HepG2 (cell line): Measurements from ENCODE around the gene MYO15A. TPM values are rescaled to one million over a fixed set of nuclear protein-coding genes. Genes with fewer than 3 reads are reported as not detected.

ENCODE experiments used
- EHMT2 ChIP-seq: fragments of 200-600 bp; sonication (generic); IDR thresholded peaks from 2 replicates; pipeline ENCODE4 v1.7.0; 2017; ENCODE audit warnings: antibody characterized with exemption, low read depth, low read length, borderline replicate concordance
- GABPB1 ChIP-seq: IDR thresholded peaks from 2 replicates; pipeline ENCODE4 v1.6.1; 2016; ENCODE audit warnings: mild to moderate bottlenecking, missing genetic modification reagents, moderate library complexity, missing compliant biosample characterization
- GZF1 ChIP-seq: sonication (generic); formaldehyde crosslinking; IDR thresholded peaks from 2 replicates; pipeline ENCODE4 v1.5.1; 2020; ENCODE audit warnings: mild to moderate bottlenecking, missing genetic modification reagents
- HCFC1 ChIP-seq: fragments of 150-350 bp; IDR thresholded peaks from 2 replicates; pipeline ENCODE4 v1.6.1; 2014; ENCODE audit warnings: low read depth, low read length
- NR2C2 ChIP-seq: sonication (generic); formaldehyde crosslinking; IDR thresholded peaks from 2 replicates; pipeline ENCODE4 v1.4.0; 2020; ENCODE audit warnings: missing genetic modification reagents, mild to moderate bottlenecking, moderate library complexity, borderline replicate concordance
- PRPF4 ChIP-seq: fragments of 200-400 bp; formaldehyde crosslinking; IDR thresholded peaks from 2 replicates; pipeline ENCODE4 v1.6.1; 2016; ENCODE audit warnings: low read length, low read depth; ENCODE audit not compliant: poor library complexity, severe bottlenecking
- RAD51 ChIP-seq: fragments of 450-650 bp; IDR thresholded peaks from 2 replicates; pipeline ENCODE4 v1.6.1; 2016; ENCODE audit warnings: borderline replicate concordance
- SOX13 ChIP-seq, 3 experiments: fragments of 450-650 bp in 1 of 3; sonication (generic) in 1 of 3; formaldehyde crosslinking in 1 of 3; IDR thresholded peaks in 2 of 3; conservative IDR thresholded peaks in 1 of 3; 2 replicates each; pipeline versions ENCODE4 v1.5.0 to v1.6.1; 2016 to 2020; ENCODE audit warnings: antibody characterized with exemption in 1 of 3, mild to moderate bottlenecking in 1 of 3, missing compliant biosample characterization in 1 of 3, missing genetic modification reagents in 1 of 3, moderate library complexity in 1 of 3
- TARDBP ChIP-seq: sonication (generic); formaldehyde crosslinking; IDR thresholded peaks from 2 replicates; pipeline ENCODE4 v1.8.0; 2022; ENCODE audit warnings: mild to moderate bottlenecking, missing genetic modification reagents
- TFDP2 ChIP-seq: sonication (generic); formaldehyde crosslinking; IDR thresholded peaks from 2 replicates; pipeline ENCODE4 v1.4.0; 2020; ENCODE audit warnings: missing genetic modification reagents
- ZBTB40 ChIP-seq, 2 experiments: fragments of 450-650 bp in 1 of 2; sonication (generic) in 1 of 2; formaldehyde crosslinking in 1 of 2; IDR thresholded peaks; 2 replicates each; pipeline versions ENCODE4 v1.6.1 to v1.8.0; 2016 to 2022; ENCODE audit warnings: antibody characterized with exemption in 1 of 2, mild to moderate bottlenecking in 1 of 2, missing genetic modification reagents in 1 of 2
- ZFAT ChIP-seq: sonication (generic); formaldehyde crosslinking; conservative IDR thresholded peaks from 2 replicates; pipeline ENCODE4 v1.8.1; 2023; ENCODE audit warnings: missing genetic modification reagents, inconsistent platforms
- ZFP37 ChIP-seq: sonication (generic); formaldehyde crosslinking; IDR thresholded peaks from 2 replicates; pipeline ENCODE4 v1.4.0; 2020; ENCODE audit warnings: missing genetic modification reagents, borderline replicate concordance
- ZNF317 ChIP-seq: sonication (generic); formaldehyde crosslinking; IDR thresholded peaks from 2 replicates; pipeline ENCODE4 v1.5.0; 2020; ENCODE audit warnings: mild to moderate bottlenecking, missing genetic modification reagents
- ZNF652 ChIP-seq: IDR thresholded peaks from 2 replicates; pipeline ENCODE4 v1.6.1; 2016; ENCODE audit warnings: low read depth, borderline replicate concordance
- ZNF766 ChIP-seq: sonication (generic); formaldehyde crosslinking; IDR thresholded peaks from 2 replicates; pipeline ENCODE4 v1.5.0; 2020; ENCODE audit warnings: missing genetic modification reagents, borderline replicate concordance
- ZNF773 ChIP-seq: sonication (generic); formaldehyde crosslinking; IDR thresholded peaks from 2 replicates; pipeline ENCODE4 v1.4.0; 2020; ENCODE audit warnings: missing genetic modification reagents, borderline replicate concordance
- polyA plus RNA-seq, 8 experiments: library from polyadenylated mRNA; depleted of rRNA in 3 of 8; stranded (reverse) in 7 of 8; unstranded in 1 of 8; fragments of >200 nt; fragmentation: Illumina TruSeq in 4 of 8; extraction: Trizol in 4 of 8; gene quantifications; 2 replicates each; pipeline versions ENCODE4 v1.2.1 to v1.2.3, GENCODE V29; 2011 to 2016; ENCODE audit warnings: low read depth in 4 of 8, missing spikeins in 1 of 8, mixed read lengths in 1 of 8; ENCODE audit not compliant: insufficient read depth in 1 of 8
- total RNA-seq, 5 experiments: library from RNA; depleted of rRNA; stranded (reverse); fragments of >200 nt; fragmentation: Illumina TruSeq; extraction: Trizol; gene quantifications; 2 replicates each; pipeline ENCODE4 v1.2.3, GENCODE V29; 2016; ENCODE audit warnings: low read depth in 1 of 5

Gene MYO15A
- total and polyA plus RNA-seq, 2 of the 13 experiments (the other 11 are each of a cell fraction or from before 2014, with no cell fraction given), result 0.07 to 0.20 TPM

GRCh38 chr17:18087610-18088491 lies 20.7 kb upstream of the MYO15A start, which contains the start of gene DRG2 (continued):
- TF ChIP-seq ZNF766, result peak; percentile 42; the same call in 1 of the 2 replicates
- TF ChIP-seq ZFAT (CRISPR knock-in tag), result peak; percentile 28; the same call in 1 of the 2 replicates
- no peak for TF ChIP-seq RAD51
- TF ChIP-seq NR2C2 (CRISPR knock-in tag), result peak; percentile 94
- peak; percentile 55; the same call in 1 of the 2 replicates for TF ChIP-seq ZNF652
- TF ChIP-seq GABPB1 (CRISPR knock-in tag), result peak; percentile 99
- 0 out of 2 replicates have a peak, but pooled peaks have one; percentile 48 for TF ChIP-seq ZFP37 (CRISPR knock-in tag)
- TF ChIP-seq ZBTB40 (IDR thresholded peaks at IDR 0.05), result peak; percentile 83
- TF ChIP-seq ZBTB40 (CRISPR knock-in tag; IDR thresholded peaks at IDR 0.05), result peak; percentile 87
- TF ChIP-seq TARDBP, result peak; percentile 94
- TF ChIP-seq HCFC1, result peak; percentile 78
- no peak for TF ChIP-seq PRPF4
- no peak for TF ChIP-seq GZF1 (CRISPR knock-in tag)
- TF ChIP-seq ZNF773 (CRISPR knock-in tag), result no peak
- peak; percentile 86 for TF ChIP-seq TFDP2
- peak; percentile 91 for TF ChIP-seq ZNF317 (CRISPR knock-in tag)
- TF ChIP-seq SOX13 (IDR thresholded peaks at IDR 0.05), result 0 out of 2 replicates have a peak, but pooled peaks have one; percentile 11
- TF ChIP-seq SOX13 (CRISPR knock-in tag; conservative IDR thresholded peaks at IDR 0.05 in 1 of 2, IDR thresholded peaks at IDR 0.05 in 1 of 2), result peak in 1 of 2 experiments; percentile 73; a peak in 2 of 4 replicates
- TF ChIP-seq EHMT2, result no peak
